ENCODE data around the gene TINAGL1. TPM values are rescaled to one million over a fixed set of nuclear protein-coding genes. Genes with fewer than 3 reads are reported as not detected.

Gene TINAGL1
- total and polyA plus RNA-seq, 2 of the 13 experiments (the other 11 are each of a cell fraction or from before 2014, with no cell fraction given) = 24.7 to 76.8 TPM

- WGBS (ENCODE audit: low lambda C conversion rate) = 29% methylated on average over 7 of the region's 7 CpGs
- H2AFZ ChIP-seq (ENCODE audit: low read length) = no peak overlapping the region
- intact Hi-C loops (cut with micrococcal nuclease; ENCODE audit: unreplicated experiment) = loop anchor here (1.0 to 5.0 kb wide), 4 partner anchors 43 to 156 kb away; no protein-coding TSS in a partner anchor
- H3K27me3 ChIP-seq (ENCODE audit: control insufficient read depth in 1 of 2, insufficient read depth in 2 of 2, low read length in 2 of 2) = no peaks in the 10 kb centered on the region
- ChIA-PET CTCF (ENCODE audit: low intra/inter-chr PET ratio, low total read pairs) (interaction anchor here (1.0 to 3.0 kb wide), 6 partner anchors 27 to 155 kb away, joined by 3 to 32 read pairs (median 13); no protein-coding TSS in a partner anchor), POLR2A (interaction anchor here (0.8 to 2.6 kb wide), 8 partner anchors 26 to 128 kb away, joined by 3 to 17 read pairs (median 10); partner anchors contain the start of gene PEF1)
- no peaks in the 10 kb centered on the region for H3K79me2 ChIP-seq (ENCODE audit: insufficient read depth, low read length)
- DNase-seq (ENCODE audit: low spot score) (peak; percentile 50), FAIRE-seq (peak; percentile 72), ATAC-seq (peak; percentile 70)
- peak overlapping the region; percentile 40; the same call in 1 of the 2 replicates for H3K9ac ChIP-seq (ENCODE audit: insufficient read depth, low read depth, low read length)
- H3K4me2 ChIP-seq (ENCODE audit: low read depth, low read length) = peak overlapping the region; percentile 97
- in situ Hi-C loops (cut with HindIII; ENCODE audit: extremely low pct_ligation_motif_present, low pct_unique_long_range_greater_than_20kb) = loop anchor here (5.0 kb wide), 1 partner anchor 153 kb away; no protein-coding TSS in a partner anchor
- H3K36me3 ChIP-seq (replicated peaks in 1 of 2; ENCODE audit: control insufficient read depth in 1 of 2, insufficient read depth in 2 of 2, low read length in 2 of 2) = no peaks in the 10 kb centered on the region
- peaks cover 57% of the 10 kb centered on the region for H3K4me1 ChIP-seq (ENCODE audit: insufficient read depth, low read length)
- peak overlapping the region; percentile 41 to 75 (median 51) for H3K4me3 ChIP-seq (replicated peaks in 1 of 3; ENCODE audit: insufficient read depth in 1 of 3, low read depth in 2 of 3, low read length in 3 of 3)
- no TSS peak for BruUV-seq (replicated peaks)
- no peaks in the 10 kb centered on the region for H4K20me1 ChIP-seq (ENCODE audit: insufficient read depth, low read length)
- no peaks in the 10 kb centered on the region for H3K9me3 ChIP-seq (ENCODE audit: low read length)
- peak overlapping the region; percentile 55 for H3K27ac ChIP-seq (ENCODE audit: extremely low read length, insufficient read depth, low read length)
- TF ChIP-seq ZNF775 (CRISPR knock-in tag; IDR thresholded peaks at IDR 0.05; ENCODE audit: borderline replicate concordance) (no peak), ZNF12 (CRISPR knock-in tag; IDR thresholded peaks at IDR 0.05) (no peak), ZNF136 (CRISPR knock-in tag; IDR thresholded peaks at IDR 0.05; ENCODE audit: low read depth) (no peak), GATAD2A (CRISPR knock-in tag; IDR thresholded peaks at IDR 0.05) (peak; percentile 27; the same call in 1 of the 2 replicates), SAP130 (CRISPR knock-in tag; IDR thresholded peaks at IDR 0.05; ENCODE audit: low read depth) (peak; percentile 57; the same call in 1 of the 2 replicates), CTCF (CRISPR knock-in tag; IDR thresholded peaks at IDR 0.05) (no peak), ZNF512 (CRISPR knock-in tag; IDR thresholded peaks at IDR 0.05) (no peak), ZNF597 (CRISPR knock-in tag; IDR thresholded peaks at IDR 0.05) (no peak), ZNF792 (CRISPR knock-in tag; IDR thresholded peaks at IDR 0.05) (no peak), ZNF441 (CRISPR knock-in tag; IDR thresholded peaks at IDR 0.05; ENCODE audit: borderline replicate concordance) (no peak), MEF2D (CRISPR knock-in tag; IDR thresholded peaks at IDR 0.05) (peak; percentile 71; the same call in 1 of the 2 replicates), MLX (CRISPR knock-in tag; IDR thresholded peaks at IDR 0.05) (no peak; the same call in 1 of the 2 replicates), ZNF761 (CRISPR knock-in tag; conservative IDR thresholded peaks at IDR 0.05) (no peak), ZNF776 (CRISPR knock-in tag; IDR thresholded peaks at IDR 0.05) (no peak)
- TF ChIP-seq, protein P1, sequence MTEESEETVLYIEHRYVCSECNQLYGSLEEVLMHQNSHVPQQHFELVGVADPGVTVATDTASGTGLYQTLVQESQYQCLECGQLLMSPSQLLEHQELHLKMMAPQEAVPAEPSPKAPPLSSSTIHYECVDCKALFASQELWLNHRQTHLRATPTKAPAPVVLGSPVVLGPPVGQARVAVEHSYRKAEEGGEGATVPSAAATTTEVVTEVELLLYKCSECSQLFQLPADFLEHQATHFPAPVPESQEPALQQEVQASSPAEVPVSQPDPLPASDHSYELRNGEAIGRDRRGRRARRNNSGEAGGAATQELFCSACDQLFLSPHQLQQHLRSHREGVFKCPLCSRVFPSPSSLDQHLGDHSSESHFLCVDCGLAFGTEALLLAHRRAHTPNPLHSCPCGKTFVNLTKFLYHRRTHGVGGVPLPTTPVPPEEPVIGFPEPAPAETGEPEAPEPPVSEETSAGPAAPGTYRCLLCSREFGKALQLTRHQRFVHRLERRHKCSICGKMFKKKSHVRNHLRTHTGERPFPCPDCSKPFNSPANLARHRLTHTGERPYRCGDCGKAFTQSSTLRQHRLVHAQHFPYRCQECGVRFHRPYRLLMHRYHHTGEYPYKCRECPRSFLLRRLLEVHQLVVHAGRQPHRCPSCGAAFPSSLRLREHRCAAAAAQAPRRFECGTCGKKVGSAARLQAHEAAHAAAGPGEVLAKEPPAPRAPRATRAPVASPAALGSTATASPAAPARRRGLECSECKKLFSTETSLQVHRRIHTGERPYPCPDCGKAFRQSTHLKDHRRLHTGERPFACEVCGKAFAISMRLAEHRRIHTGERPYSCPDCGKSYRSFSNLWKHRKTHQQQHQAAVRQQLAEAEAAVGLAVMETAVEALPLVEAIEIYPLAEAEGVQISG (CRISPR knock-in tag; IDR thresholded peaks at IDR 0.05) = no peak
These were observed 26.3 kb upstream of the TINAGL1 start for GRCh38 chr1:31549809-31550620.

Data from HepG2 (cell line).